Lower leg skin (tissue), 3 donors: Measurements from ENCODE around the gene DOCK1.

Experiments
- POLR2A ChIP-seq, 2 donors: fragments of 450-650 bp; IDR thresholded peaks; one replicate each; pipeline ENCODE4 v1.6.1; 2016 to 2017; ENCODE audit warnings: antibody characterized with exemption in 2 of 2, mild to moderate bottlenecking in 1 of 2, moderate library complexity in 1 of 2
- TF ChIP-seq, protein P1 (sequence below), 3 donors: fragments of 450-650 bp; IDR thresholded peaks; one replicate each; pipeline ENCODE4 v1.5.1; 2016; ENCODE audit warnings: antibody characterized with exemption in 3 of 3, mild to moderate bottlenecking in 3 of 3, moderate library complexity in 2 of 3

- no peak for TF ChIP-seq POLR2A (IDR thresholded peaks at IDR 0.05)
- TF ChIP-seq, protein P1, sequence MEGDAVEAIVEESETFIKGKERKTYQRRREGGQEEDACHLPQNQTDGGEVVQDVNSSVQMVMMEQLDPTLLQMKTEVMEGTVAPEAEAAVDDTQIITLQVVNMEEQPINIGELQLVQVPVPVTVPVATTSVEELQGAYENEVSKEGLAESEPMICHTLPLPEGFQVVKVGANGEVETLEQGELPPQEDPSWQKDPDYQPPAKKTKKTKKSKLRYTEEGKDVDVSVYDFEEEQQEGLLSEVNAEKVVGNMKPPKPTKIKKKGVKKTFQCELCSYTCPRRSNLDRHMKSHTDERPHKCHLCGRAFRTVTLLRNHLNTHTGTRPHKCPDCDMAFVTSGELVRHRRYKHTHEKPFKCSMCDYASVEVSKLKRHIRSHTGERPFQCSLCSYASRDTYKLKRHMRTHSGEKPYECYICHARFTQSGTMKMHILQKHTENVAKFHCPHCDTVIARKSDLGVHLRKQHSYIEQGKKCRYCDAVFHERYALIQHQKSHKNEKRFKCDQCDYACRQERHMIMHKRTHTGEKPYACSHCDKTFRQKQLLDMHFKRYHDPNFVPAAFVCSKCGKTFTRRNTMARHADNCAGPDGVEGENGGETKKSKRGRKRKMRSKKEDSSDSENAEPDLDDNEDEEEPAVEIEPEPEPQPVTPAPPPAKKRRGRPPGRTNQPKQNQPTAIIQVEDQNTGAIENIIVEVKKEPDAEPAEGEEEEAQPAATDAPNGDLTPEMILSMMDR (IDR thresholded peaks at IDR 0.05), result no peak
These were observed 385.6 kb downstream of the DOCK1 start for GRCh38 chr10:127290850-127291249.
